Neural cell (in vitro differentiated cells): ENCODE data around the gene HSD11B2.

ENCODE experiments used
- EP300 ChIP-seq: fragments of 450-650 bp; conservative IDR thresholded peaks from 2 replicates; pipeline ENCODE4 v1.6.1; 2014; ENCODE audit warnings: antibody characterized with exemption, mild to moderate bottlenecking, moderate library complexity; ENCODE audit not compliant: poor library complexity, severe bottlenecking
- EZH2 ChIP-seq: fragments of 200-600, 300-800 bp; shearing (Covaris generic), sonication (generic); IDR thresholded peaks from 2 replicates; pipeline ENCODE4 v1.6.1; 2014; ENCODE audit warnings: antibody characterized with exemption, low read length, borderline replicate concordance, mild to moderate bottlenecking; ENCODE audit not compliant: insufficient read depth, poor library complexity, severe bottlenecking
- POLR2AphosphoS5 ChIP-seq: IDR thresholded peaks from 2 replicates; pipeline ENCODE4 v1.6.1; 2012
- RAD21 ChIP-seq: fragments of 450-650 bp; conservative IDR thresholded peaks from 2 replicates; pipeline ENCODE4 v1.6.1; 2014; ENCODE audit warnings: antibody characterized with exemption, mild to moderate bottlenecking, moderate library complexity
- SMC3 ChIP-seq: fragments of 450-650 bp; conservative IDR thresholded peaks from 2 replicates; pipeline ENCODE4 v1.6.1; 2014; ENCODE audit warnings: antibody characterized with exemption, mild to moderate bottlenecking, moderate library complexity; ENCODE audit not compliant: poor library complexity
- TAF1 ChIP-seq: IDR thresholded peaks from 2 replicates; pipeline ENCODE4 v1.6.1; 2012; ENCODE audit warnings: low read depth
- TF ChIP-seq, protein P1 (sequence below): fragments of 450-650 bp; IDR thresholded peaks from 2 replicates; pipeline ENCODE4 v1.5.1; 2014; ENCODE audit warnings: antibody characterized with exemption, mild to moderate bottlenecking, moderate library complexity; ENCODE audit not compliant: poor library complexity, severe bottlenecking
- TF ChIP-seq, protein P2 (sequence below): IDR thresholded peaks from 2 replicates; pipeline ENCODE4 v1.6.1; 2012; ENCODE audit warnings: borderline replicate concordance

DNA sequence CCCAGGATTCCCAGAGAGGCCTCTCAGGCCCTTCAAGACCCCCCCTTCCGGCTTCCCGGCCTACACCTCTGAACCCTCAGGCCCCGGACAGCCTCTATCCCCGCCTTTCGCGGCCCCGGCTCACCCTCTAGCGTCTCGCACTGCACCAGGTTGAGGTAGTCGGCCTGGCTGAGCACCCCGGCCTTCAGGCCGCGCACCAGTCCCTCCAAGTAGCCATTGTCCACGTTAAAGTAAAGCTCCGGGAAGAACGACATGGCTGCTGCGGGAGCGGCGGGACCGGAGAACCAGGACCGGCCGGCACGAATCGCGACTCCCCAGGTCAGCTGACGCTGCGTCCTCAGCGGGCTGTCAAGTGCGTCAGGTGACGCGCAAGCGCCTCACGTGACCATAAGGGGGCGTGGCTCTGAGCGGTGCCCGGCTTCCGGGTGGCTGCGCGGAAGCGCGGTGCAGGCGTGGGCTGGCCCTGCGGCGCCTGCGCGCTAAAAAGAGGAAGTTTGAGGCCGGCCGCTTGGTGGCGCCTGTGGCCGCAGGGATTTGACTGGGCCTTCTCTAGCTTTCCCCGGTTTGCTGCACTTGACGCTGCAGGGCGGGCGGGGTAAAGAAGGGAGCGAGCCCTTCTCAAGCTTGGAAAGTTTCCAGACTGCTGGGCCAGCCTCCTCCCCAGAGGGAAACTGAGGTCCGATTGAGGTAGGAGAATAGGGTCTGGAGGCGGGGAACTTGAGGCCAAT is 50.1 kb downstream of the HSD11B2 start, which contains the start of gene ATP6V0D1:
- TF ChIP-seq, protein P1, sequence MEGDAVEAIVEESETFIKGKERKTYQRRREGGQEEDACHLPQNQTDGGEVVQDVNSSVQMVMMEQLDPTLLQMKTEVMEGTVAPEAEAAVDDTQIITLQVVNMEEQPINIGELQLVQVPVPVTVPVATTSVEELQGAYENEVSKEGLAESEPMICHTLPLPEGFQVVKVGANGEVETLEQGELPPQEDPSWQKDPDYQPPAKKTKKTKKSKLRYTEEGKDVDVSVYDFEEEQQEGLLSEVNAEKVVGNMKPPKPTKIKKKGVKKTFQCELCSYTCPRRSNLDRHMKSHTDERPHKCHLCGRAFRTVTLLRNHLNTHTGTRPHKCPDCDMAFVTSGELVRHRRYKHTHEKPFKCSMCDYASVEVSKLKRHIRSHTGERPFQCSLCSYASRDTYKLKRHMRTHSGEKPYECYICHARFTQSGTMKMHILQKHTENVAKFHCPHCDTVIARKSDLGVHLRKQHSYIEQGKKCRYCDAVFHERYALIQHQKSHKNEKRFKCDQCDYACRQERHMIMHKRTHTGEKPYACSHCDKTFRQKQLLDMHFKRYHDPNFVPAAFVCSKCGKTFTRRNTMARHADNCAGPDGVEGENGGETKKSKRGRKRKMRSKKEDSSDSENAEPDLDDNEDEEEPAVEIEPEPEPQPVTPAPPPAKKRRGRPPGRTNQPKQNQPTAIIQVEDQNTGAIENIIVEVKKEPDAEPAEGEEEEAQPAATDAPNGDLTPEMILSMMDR = peak; percentile 99
- TF ChIP-seq POLR2AphosphoS5 = peak; percentile 98
- TF ChIP-seq TAF1 = peak; percentile 92
- peak; percentile 79 for TF ChIP-seq RAD21
- TF ChIP-seq EZH2 = no peak
- TF ChIP-seq EP300 = peak; percentile 74
- TF ChIP-seq SMC3 = peak; percentile 73
- TF ChIP-seq, protein P2, sequence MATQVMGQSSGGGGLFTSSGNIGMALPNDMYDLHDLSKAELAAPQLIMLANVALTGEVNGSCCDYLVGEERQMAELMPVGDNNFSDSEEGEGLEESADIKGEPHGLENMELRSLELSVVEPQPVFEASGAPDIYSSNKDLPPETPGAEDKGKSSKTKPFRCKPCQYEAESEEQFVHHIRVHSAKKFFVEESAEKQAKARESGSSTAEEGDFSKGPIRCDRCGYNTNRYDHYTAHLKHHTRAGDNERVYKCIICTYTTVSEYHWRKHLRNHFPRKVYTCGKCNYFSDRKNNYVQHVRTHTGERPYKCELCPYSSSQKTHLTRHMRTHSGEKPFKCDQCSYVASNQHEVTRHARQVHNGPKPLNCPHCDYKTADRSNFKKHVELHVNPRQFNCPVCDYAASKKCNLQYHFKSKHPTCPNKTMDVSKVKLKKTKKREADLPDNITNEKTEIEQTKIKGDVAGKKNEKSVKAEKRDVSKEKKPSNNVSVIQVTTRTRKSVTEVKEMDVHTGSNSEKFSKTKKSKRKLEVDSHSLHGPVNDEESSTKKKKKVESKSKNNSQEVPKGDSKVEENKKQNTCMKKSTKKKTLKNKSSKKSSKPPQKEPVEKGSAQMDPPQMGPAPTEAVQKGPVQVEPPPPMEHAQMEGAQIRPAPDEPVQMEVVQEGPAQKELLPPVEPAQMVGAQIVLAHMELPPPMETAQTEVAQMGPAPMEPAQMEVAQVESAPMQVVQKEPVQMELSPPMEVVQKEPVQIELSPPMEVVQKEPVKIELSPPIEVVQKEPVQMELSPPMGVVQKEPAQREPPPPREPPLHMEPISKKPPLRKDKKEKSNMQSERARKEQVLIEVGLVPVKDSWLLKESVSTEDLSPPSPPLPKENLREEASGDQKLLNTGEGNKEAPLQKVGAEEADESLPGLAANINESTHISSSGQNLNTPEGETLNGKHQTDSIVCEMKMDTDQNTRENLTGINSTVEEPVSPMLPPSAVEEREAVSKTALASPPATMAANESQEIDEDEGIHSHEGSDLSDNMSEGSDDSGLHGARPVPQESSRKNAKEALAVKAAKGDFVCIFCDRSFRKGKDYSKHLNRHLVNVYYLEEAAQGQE = peak; percentile 93
